K562 (cell line): ENCODE measurements around the gene MRNIP. TPM values are rescaled to one million over a fixed set of nuclear protein-coding genes. Genes with fewer than 3 reads are reported as not detected.
A peak's percentile ranks its signal among the peaks of the same experiment; 100 is the strongest.

ENCODE experiments used
- ATAC-seq: fragments of 200-7000 bp; cut with Tn5 transposase; 3 replicates; pipeline ENCODE4 v1.9.1; 2020; ENCODE audit warnings: moderate library complexity
- BruUV-seq: library from RNA; stranded (reverse); fragments of 400-500 nt; replicated peaks from 2 replicates; lab custom pipeline; 2021; lab: Mats Ljungman, UMichigan
- CTCF ChIA-PET: fragments of 300-600 bp; formaldehyde crosslinking; extraction: SDS; loops from one replicate; lab custom pipeline; 2021; ENCODE audit warnings: low intra/inter-chr PET ratio; lab: Yijun Ruan, JAX
- POLR2A ChIA-PET: fragments of 300-600, 350-650 bp; sonication (Branson Sonifier 250); formaldehyde crosslinking; extraction: SDS; loops from one replicate; lab custom pipeline; 2021; ENCODE audit warnings: antibody characterized with exemption, inconsistent platforms; lab: Yijun Ruan, JAX
- DNase-seq, 4 experiments: peaks; one replicate each; pipeline versions ENCODE4 v3.0.0 to v3.0.0-alpha.2; 2011 to 2018; ENCODE audit warnings: low spot score in 3 of 4, mixed read lengths in 3 of 4; ENCODE audit errors: extremely low read depth in 1 of 4
- FAIRE-seq: peaks from 2 replicates; lab custom pipeline; 2011; peaks lifted over from hg19 to GRCh38; lab: Jason Lieb, UNC
- H2AFZ ChIP-seq: 2 replicates; pipeline ENCODE4 v1.6.0; 2011; ENCODE audit warnings: low read depth, low read length, control low read depth, inconsistent platforms
- H3K27ac ChIP-seq: fragments of 200-600 bp; 3 replicates; pipeline ENCODE4 v1.8.0; 2011; ENCODE audit warnings: low read depth, mild to moderate bottlenecking, control low read depth, inconsistent platforms, low read length, moderate library complexity, mixed read lengths; ENCODE audit errors: extremely low read depth
- H3K27me3 ChIP-seq, 2 experiments: fragments of 300-600 bp in 1 of 2; 2 replicates in 1 of 2; 3 replicates in 1 of 2; pipeline versions ENCODE4 v1.6.0 to v1.8.0; 2011; ENCODE audit warnings: inconsistent platforms in 2 of 2, low read length in 2 of 2, mild to moderate bottlenecking in 1 of 2, mixed read lengths in 1 of 2, moderate library complexity in 1 of 2; ENCODE audit not compliant: control insufficient read depth in 2 of 2, insufficient read depth in 2 of 2
- H3K36me3 ChIP-seq: fragments of 300-600 bp; 3 replicates; pipeline ENCODE4 v1.8.0; 2011; ENCODE audit warnings: mild to moderate bottlenecking, low read length, inconsistent platforms; ENCODE audit not compliant: control insufficient read depth, insufficient read depth
- H3K4me1 ChIP-seq, 2 experiments: fragments of 200-600 bp in 1 of 2; replicated peaks in 1 of 2; 2 replicates in 1 of 2; 3 replicates in 1 of 2; pipeline versions ENCODE4 v1.5.1 to v1.8.0; 2011; ENCODE audit warnings: inconsistent platforms in 2 of 2, low read length in 2 of 2, mild to moderate bottlenecking in 1 of 2, mixed read lengths in 1 of 2, moderate library complexity in 1 of 2; ENCODE audit not compliant: control insufficient read depth in 2 of 2, insufficient read depth in 2 of 2
- H3K4me2 ChIP-seq: 2 replicates; pipeline ENCODE4 v1.6.1; 2011; ENCODE audit warnings: low read length, control low read depth, inconsistent platforms, mixed read lengths; ENCODE audit not compliant: insufficient read depth
- H3K4me3 ChIP-seq: fragments of 200-600 bp; sonication (generic), shearing (Covaris generic); 2 replicates; pipeline ENCODE4 v1.5.1; 2016; ENCODE audit warnings: control low read depth, inconsistent platforms
- H3K79me2 ChIP-seq: fragments of 200-600 bp; 3 replicates; pipeline ENCODE4 v1.8.0; 2011; ENCODE audit warnings: low read length, inconsistent platforms; ENCODE audit not compliant: control insufficient read depth, insufficient read depth
- H3K9ac ChIP-seq, 2 experiments: 2 replicates each; pipeline versions ENCODE4 v1.6.0 to v1.6.1; 2011; ENCODE audit warnings: low read depth in 2 of 2, low read length in 2 of 2, control low read depth in 1 of 2, inconsistent platforms in 1 of 2, mild to moderate bottlenecking in 1 of 2, mixed read lengths in 1 of 2; ENCODE audit not compliant: insufficient read depth in 1 of 2
- H3K9me1 ChIP-seq: one replicate; pipeline ENCODE4 v1.6.0; 2011; ENCODE audit warnings: inconsistent platforms, mild to moderate bottlenecking, low read length, moderate library complexity; ENCODE audit not compliant: control insufficient read depth, insufficient read depth
- H3K9me3 ChIP-seq: replicated peaks from 2 replicates; pipeline ENCODE4 v1.5.1; 2011; ENCODE audit warnings: low read depth, low read length, inconsistent platforms; ENCODE audit not compliant: control insufficient read depth, insufficient read depth
- H4K20me1 ChIP-seq: replicated peaks from 2 replicates; pipeline ENCODE4 v1.6.1; 2011; ENCODE audit warnings: low read length, inconsistent platforms, mixed read lengths; ENCODE audit not compliant: control insufficient read depth, insufficient read depth
- HDAC8 ChIP-seq: fragments of 450-650 bp; IDR thresholded peaks from 2 replicates; pipeline ENCODE4 v1.6.1; 2016; ENCODE audit warnings: mild to moderate bottlenecking, missing genetic modification characterization, moderate library complexity, missing compliant biosample characterization
- NFIC ChIP-seq: fragments of 450-650 bp; IDR thresholded peaks from 2 replicates; pipeline ENCODE4 v1.6.1; 2017; ENCODE audit warnings: mild to moderate bottlenecking, inconsistent platforms
- PHF8 ChIP-seq: fragments of 200-600 bp; sonication (generic); IDR thresholded peaks from 2 replicates; pipeline ENCODE4 v1.6.1; 2012; ENCODE audit warnings: mixed run types, mild to moderate bottlenecking, inconsistent platforms, low read length, moderate library complexity, borderline replicate concordance
- POLR2B ChIP-seq: fragments of 450-650 bp; IDR thresholded peaks from 2 replicates; pipeline ENCODE4 v1.6.1; 2018; ENCODE audit warnings: low read depth; ENCODE audit not compliant: partially characterized antibody
- RBBP5 ChIP-seq: fragments of 200-600 bp; sonication (generic); IDR thresholded peaks from 2 replicates; pipeline ENCODE4 v1.6.1; 2012; ENCODE audit warnings: borderline replicate concordance, mild to moderate bottlenecking, low read length, control low read depth, inconsistent platforms; ENCODE audit not compliant: insufficient read depth, poor library complexity, severe bottlenecking
- SIX5 ChIP-seq, 2 experiments: IDR thresholded peaks; 2 replicates each; pipeline ENCODE4 v1.6.1; 2011; ENCODE audit warnings: low read length in 2 of 2, borderline replicate concordance in 1 of 2, low read depth in 1 of 2, mild to moderate bottlenecking in 1 of 2, moderate library complexity in 1 of 2; ENCODE audit not compliant: insufficient read depth in 1 of 2
- ZNF174 ChIP-seq: fragments of 250-450 bp; sonication (Bioruptor Pico); IDR thresholded peaks from 2 replicates; pipeline ENCODE4 v1.4.0; 2020; ENCODE audit warnings: mild to moderate bottlenecking
- WGBS: fragments of 100-300 bp; shearing (Covaris generic); methylation state at CpG from one replicate; pipeline ENCODE4 v1.1.6; 2016; ENCODE audit warnings: low coverage, mixed read lengths; ENCODE audit not compliant: insufficient coverage; ENCODE audit errors: missing lambda C conversion rate; 5-methylcytosine and 5-hydroxymethylcytosine counted together
- in situ Hi-C: fragments of 300-500 bp; cut with MboI; formaldehyde crosslinking; loops from 4 replicates; pipeline ENCODE4 v1.15.0; 2018; ENCODE audit warnings: inconsistent platforms, mixed read lengths
- intact Hi-C: fragments of 100-400 bp; cut with micrococcal nuclease; formaldehyde crosslinking; loops from 2 replicates; pipeline ENCODE4 v1.14.2; 2022
- polyA plus RNA-seq, 8 experiments: library from polyadenylated mRNA; depleted of rRNA in 4 of 8; stranded (reverse) in 5 of 8; unstranded in 3 of 8; fragments of >200 nt; fragmentation: Nextera tagmentation in 2 of 8; fragmentation: Illumina TruSeq in 1 of 8; extraction: Ambion mirVana in 2 of 8; extraction: Trizol in 1 of 8; gene quantifications; 2 replicates each; pipeline versions ENCODE4 v1.2.1 to v1.2.3, GENCODE V29; 2011 to 2014; ENCODE audit warnings: inconsistent platforms in 1 of 8, missing spikeins in 1 of 8
- total RNA-seq, 7 experiments: library from RNA; depleted of rRNA in 6 of 7; stranded (reverse); fragments of >200 nt in 6 of 7; fragmentation: Illumina TruSeq in 2 of 7; extraction: Trizol in 2 of 7; gene quantifications; 2 replicates each; pipeline versions ENCODE4 v1.2.1 to v1.2.3, GENCODE V29; 2011 to 2021; ENCODE audit warnings: low replicate concordance in 1 of 7
- TF ChIP-seq, protein P1 (sequence below): sonication (generic); formaldehyde crosslinking; IDR thresholded peaks from 2 replicates; pipeline ENCODE4 v1.9.0; 2022; ENCODE audit warnings: mild to moderate bottlenecking, missing genetic modification reagents
- TF ChIP-seq, protein P2 (sequence below): IDR thresholded peaks from 2 replicates; pipeline ENCODE4 v1.6.1; 2016; ENCODE audit warnings: missing genetic modification characterization, missing compliant biosample characterization
- TF ChIP-seq, protein P3 (sequence below): fragments of 450-650 bp; IDR thresholded peaks from 2 replicates; pipeline ENCODE4 v1.7.1; 2018; ENCODE audit warnings: mild to moderate bottlenecking, low read depth; ENCODE audit not compliant: partially characterized antibody

Gene MRNIP
- total and polyA plus RNA-seq, 9 of the 15 experiments (the other 6 are each of a cell fraction or from before 2014, with no cell fraction given), result 3.6 to 39.0 (median 16.8) TPM

DNA sequence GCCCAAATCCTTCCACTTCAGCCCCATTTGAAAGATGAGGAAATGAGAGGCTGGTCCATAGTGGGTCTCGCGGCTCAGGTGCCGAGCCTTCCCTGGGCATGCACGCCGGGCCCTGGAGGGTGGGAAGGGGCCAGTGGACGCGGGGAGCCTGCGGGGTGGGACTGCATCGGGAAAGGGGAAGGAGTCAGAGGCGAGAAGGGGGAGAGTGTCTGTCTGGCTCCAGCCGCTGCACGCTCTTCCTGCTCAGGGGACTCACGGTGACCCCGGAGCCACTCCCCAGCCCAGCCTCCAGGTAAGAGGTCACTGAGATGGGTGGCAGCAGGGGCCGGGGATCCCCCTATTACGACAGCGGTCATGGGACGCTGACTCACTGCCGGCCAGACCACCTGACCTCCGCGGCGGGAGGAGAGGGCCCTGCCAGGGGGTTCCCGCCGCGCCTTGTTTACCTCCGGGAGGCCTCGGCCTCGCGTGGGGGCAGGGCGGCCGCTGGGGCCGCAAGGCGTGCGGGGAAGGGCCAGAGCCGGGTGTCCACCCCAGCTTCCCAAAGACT, 39.8 kb downstream of the MRNIP start (continued):
- TF ChIP-seq NFIC, result peak; percentile 27; the same call in 1 of the 2 replicates
- TF ChIP-seq, protein P1, sequence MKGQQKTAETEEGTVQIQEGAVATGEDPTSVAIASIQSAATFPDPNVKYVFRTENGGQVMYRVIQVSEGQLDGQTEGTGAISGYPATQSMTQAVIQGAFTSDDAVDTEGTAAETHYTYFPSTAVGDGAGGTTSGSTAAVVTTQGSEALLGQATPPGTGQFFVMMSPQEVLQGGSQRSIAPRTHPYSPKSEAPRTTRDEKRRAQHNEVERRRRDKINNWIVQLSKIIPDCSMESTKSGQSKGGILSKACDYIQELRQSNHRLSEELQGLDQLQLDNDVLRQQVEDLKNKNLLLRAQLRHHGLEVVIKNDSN (CRISPR knock-in tag), result peak; percentile 81
- TF ChIP-seq, protein P2, sequence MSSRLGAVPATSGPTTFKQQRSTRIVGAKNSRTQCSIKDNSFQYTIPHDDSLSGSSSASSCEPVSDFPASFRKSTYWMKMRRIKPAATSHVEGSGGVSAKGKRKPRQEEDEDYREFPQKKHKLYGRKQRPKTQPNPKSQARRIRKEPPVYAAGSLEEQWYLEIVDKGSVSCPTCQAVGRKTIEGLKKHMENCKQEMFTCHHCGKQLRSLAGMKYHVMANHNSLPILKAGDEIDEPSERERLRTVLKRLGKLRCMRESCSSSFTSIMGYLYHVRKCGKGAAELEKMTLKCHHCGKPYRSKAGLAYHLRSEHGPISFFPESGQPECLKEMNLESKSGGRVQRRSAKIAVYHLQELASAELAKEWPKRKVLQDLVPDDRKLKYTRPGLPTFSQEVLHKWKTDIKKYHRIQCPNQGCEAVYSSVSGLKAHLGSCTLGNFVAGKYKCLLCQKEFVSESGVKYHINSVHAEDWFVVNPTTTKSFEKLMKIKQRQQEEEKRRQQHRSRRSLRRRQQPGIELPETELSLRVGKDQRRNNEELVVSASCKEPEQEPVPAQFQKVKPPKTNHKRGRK, result no peak
- TF ChIP-seq, all 486 proteins: peak for 157

DNA sequence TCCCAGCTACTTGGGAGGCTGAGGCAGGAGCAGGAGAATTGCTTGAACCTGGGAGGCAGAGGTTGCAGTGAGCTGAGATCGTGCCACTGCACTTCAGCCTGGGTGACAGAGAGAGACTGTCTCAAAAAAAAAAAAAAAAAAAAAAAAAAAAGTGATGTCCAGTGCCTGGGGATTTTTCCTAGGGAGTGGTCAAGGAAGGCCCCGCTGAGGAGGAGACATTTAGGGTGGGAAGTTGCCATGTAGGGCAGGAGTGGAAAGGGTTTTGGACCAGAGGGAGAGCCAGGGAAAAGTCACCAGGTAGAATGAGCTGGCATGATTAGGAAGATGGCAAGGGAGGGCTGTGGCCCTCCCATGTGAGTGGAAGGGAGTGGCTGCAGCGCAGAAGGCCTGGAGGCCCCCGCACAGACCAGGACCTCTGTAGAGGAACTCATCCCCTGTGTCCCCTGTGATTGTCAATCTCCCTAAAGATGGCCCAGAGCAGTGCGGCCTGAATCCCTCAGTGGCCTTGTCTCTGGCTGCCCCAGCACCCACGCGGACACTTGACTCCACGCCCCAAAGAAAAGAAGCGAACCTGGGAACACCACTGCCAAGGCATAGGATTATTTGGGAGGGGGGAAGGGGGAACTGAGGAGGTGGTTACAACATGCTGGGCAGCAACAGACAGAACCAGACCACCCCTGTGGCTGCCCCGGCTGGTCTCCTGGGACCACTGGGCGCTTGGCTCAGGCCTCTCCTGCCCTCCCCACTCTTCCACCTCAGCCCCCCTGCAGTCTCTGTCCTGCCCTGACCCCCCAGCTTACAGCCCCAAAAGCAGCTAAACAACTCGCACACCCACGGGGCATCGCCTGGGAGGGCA, 40.5 kb downstream of the MRNIP start:
- peak in 1 of 4 experiments; percentile 56 for DNase-seq
- H3K9ac ChIP-seq, result peak overlapping the region; percentile 96 to 97
- intact Hi-C loops, result loop anchor here (2.0 kb wide), 1 partner anchor 13 kb away; no protein-coding TSS in a partner anchor
- no peak for FAIRE-seq
- H3K9me1 ChIP-seq, result peaks cover 12% of the 10 kb centered on the region
- H3K4me3 ChIP-seq, result peak overlapping the region; percentile 28; the same call in 1 of the 2 replicates
- in situ Hi-C loops, result no loop called here
- H3K4me2 ChIP-seq, result peak overlapping the region; percentile 73
- BruUV-seq, result TSS peak; percentile 81
- H3K4me1 ChIP-seq, result peaks cover 40 to 74% of the 10 kb centered on the region in 2 experiments
- peaks cover 69% of the 10 kb centered on the region for H3K79me2 ChIP-seq
- ChIA-PET CTCF (no interaction called here), POLR2A (no interaction called here)
- no peaks in the 10 kb centered on the region for H3K27me3 ChIP-seq
- no peak for ATAC-seq
- peaks cover 19% of the 10 kb centered on the region for H4K20me1 ChIP-seq
- whole genome bisulfite sequencing, result 34% methylated on average over 13 of the region's 14 CpGs
- H3K36me3 ChIP-seq, result peaks cover 47% of the 10 kb centered on the region; the same call in 2 of the 3 replicates
- no peaks in the 10 kb centered on the region for H3K9me3 ChIP-seq
- peak overlapping the region; percentile 80 for H2AFZ ChIP-seq
- peak overlapping the region; percentile 98 for H3K27ac ChIP-seq
- TF ChIP-seq, protein P3, sequence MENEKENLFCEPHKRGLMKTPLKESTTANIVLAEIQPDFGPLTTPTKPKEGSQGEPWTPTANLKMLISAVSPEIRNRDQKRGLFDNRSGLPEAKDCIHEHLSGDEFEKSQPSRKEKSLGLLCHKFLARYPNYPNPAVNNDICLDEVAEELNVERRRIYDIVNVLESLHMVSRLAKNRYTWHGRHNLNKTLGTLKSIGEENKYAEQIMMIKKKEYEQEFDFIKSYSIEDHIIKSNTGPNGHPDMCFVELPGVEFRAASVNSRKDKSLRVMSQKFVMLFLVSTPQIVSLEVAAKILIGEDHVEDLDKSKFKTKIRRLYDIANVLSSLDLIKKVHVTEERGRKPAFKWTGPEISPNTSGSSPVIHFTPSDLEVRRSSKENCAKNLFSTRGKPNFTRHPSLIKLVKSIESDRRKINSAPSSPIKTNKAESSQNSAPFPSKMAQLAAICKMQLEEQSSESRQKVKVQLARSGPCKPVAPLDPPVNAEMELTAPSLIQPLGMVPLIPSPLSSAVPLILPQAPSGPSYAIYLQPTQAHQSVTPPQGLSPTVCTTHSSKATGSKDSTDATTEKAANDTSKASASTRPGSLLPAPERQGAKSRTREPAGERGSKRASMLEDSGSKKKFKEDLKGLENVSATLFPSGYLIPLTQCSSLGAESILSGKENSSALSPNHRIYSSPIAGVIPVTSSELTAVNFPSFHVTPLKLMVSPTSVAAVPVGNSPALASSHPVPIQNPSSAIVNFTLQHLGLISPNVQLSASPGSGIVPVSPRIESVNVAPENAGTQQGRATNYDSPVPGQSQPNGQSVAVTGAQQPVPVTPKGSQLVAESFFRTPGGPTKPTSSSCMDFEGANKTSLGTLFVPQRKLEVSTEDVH, result no peak
- TF ChIP-seq POLR2B (no peak), RBBP5 (peak; percentile 20), ZNF174 (no peak), SIX5 (IDR thresholded peaks at IDR 0.05; ENCODE audit: borderline replicate concordance in 1 of 2, insufficient read depth in 1 of 2, low read depth in 1 of 2, low read length in 2 of 2) (no peak), HDAC8 (tag) (0 out of 2 replicates have a peak, but pooled peaks have one; percentile 67), PHF8 (peak; percentile 5; the same call in 1 of the 2 replicates)
